ENCODE results near the gene CCT8.

Gene CCT8

GRCh38 chr21:29102791-29103257, 29.4 kb upstream of the CCT8 start:
- H3K4me3 ChIP-seq (ENCODE audit: insufficient read depth, low read length, poor library complexity, severe bottlenecking): no peak overlapping the region
- H3K9ac ChIP-seq (ENCODE audit: low read length): no peak overlapping the region
- no peak overlapping the region for H3K27ac ChIP-seq (ENCODE audit: low read depth, low read length)
- H2AFZ ChIP-seq (ENCODE audit: low read depth, low read length, severe bottlenecking): no peak overlapping the region
- H3K79me2 ChIP-seq (ENCODE audit: insufficient read depth, low read length): no peaks in the 10 kb centered on the region
- no peak overlapping the region for H3K4me2 ChIP-seq (ENCODE audit: low read depth, low read length, poor library complexity, severe bottlenecking)
- no peaks in the 10 kb centered on the region for H3K27me3 ChIP-seq (ENCODE audit: low read length)
- H4K20me1 ChIP-seq (ENCODE audit: low read depth, low read length): no peaks in the 10 kb centered on the region
- no peak for TF ChIP-seq EZH2phosphoT487 (conservative IDR thresholded peaks at IDR 0.05; ENCODE audit: low read length)
- no peak for TF ChIP-seq CTCF (IDR thresholded peaks at IDR 0.05; ENCODE audit: insufficient read depth, low read length, poor library complexity, severe bottlenecking)
- no peaks in the 10 kb centered on the region for H3K9me2 ChIP-seq (replicated peaks; ENCODE audit: insufficient read depth, low read length)
- no peaks in the 10 kb centered on the region for H3F3A ChIP-seq (ENCODE audit: insufficient read depth)
- no peaks in the 10 kb centered on the region for H3K36me3 ChIP-seq (ENCODE audit: low read length)
- no peaks in the 10 kb centered on the region for H3K9me3 ChIP-seq (ENCODE audit: insufficient read depth, low read length)

- H3F3A ChIP-seq (ENCODE audit: insufficient read depth): no peaks in the 10 kb centered on the region
- H3K9me2 ChIP-seq (replicated peaks; ENCODE audit: insufficient read depth, low read length): no peaks in the 10 kb centered on the region
- no peaks in the 10 kb centered on the region for H3K36me3 ChIP-seq (ENCODE audit: low read length)
- H3K79me2 ChIP-seq (ENCODE audit: insufficient read depth, low read length): no peaks in the 10 kb centered on the region
- H3K9ac ChIP-seq (ENCODE audit: low read length): no peak overlapping the region
- H3K27me3 ChIP-seq (ENCODE audit: low read length): no peaks in the 10 kb centered on the region
- H4K20me1 ChIP-seq (ENCODE audit: low read depth, low read length): no peaks in the 10 kb centered on the region
- H2AFZ ChIP-seq (ENCODE audit: low read depth, low read length, severe bottlenecking): no peak overlapping the region
- no peak overlapping the region for H3K27ac ChIP-seq (ENCODE audit: low read depth, low read length)
- H3K4me3 ChIP-seq (ENCODE audit: insufficient read depth, low read length, poor library complexity, severe bottlenecking): no peak overlapping the region
- TF ChIP-seq EZH2phosphoT487 (conservative IDR thresholded peaks at IDR 0.05; ENCODE audit: low read length): no peak
- TF ChIP-seq CTCF (IDR thresholded peaks at IDR 0.05; ENCODE audit: insufficient read depth, low read length, poor library complexity, severe bottlenecking): no peak
- H3K9me3 ChIP-seq (ENCODE audit: insufficient read depth, low read length): no peaks in the 10 kb centered on the region
- H3K4me2 ChIP-seq (ENCODE audit: low read depth, low read length, poor library complexity, severe bottlenecking): no peak overlapping the region
These were observed 24.7 kb upstream of the CCT8 start for GRCh38 chr21:29098156-29098555.

- Histone ChIP-seq H4K20me1 (ENCODE audit: low read depth, low read length) (no peaks in the 10 kb centered on the region), H3F3A (ENCODE audit: insufficient read depth) (no peaks in the 10 kb centered on the region), H2AFZ (ENCODE audit: low read depth, low read length, severe bottlenecking) (no peak overlapping the region), H3K36me3 (ENCODE audit: low read length) (no peaks in the 10 kb centered on the region), H3K9ac (ENCODE audit: low read length) (no peak overlapping the region), H3K4me2 (ENCODE audit: low read depth, low read length, poor library complexity, severe bottlenecking) (no peak overlapping the region), H3K9me3 (ENCODE audit: insufficient read depth, low read length) (no peaks in the 10 kb centered on the region), H3K27me3 (ENCODE audit: low read length) (no peaks in the 10 kb centered on the region), H3K79me2 (ENCODE audit: insufficient read depth, low read length) (no peaks in the 10 kb centered on the region), H3K27ac (ENCODE audit: low read depth, low read length) (no peak overlapping the region), H3K4me3 (ENCODE audit: insufficient read depth, low read length, poor library complexity, severe bottlenecking) (no peak overlapping the region), H3K9me2 (replicated peaks; ENCODE audit: insufficient read depth, low read length) (no peaks in the 10 kb centered on the region)
- TF ChIP-seq CTCF (IDR thresholded peaks at IDR 0.05; ENCODE audit: insufficient read depth, low read length, poor library complexity, severe bottlenecking) (no peak), EZH2phosphoT487 (conservative IDR thresholded peaks at IDR 0.05; ENCODE audit: low read length) (no peak)
These were observed 23.0 kb upstream of the CCT8 start for GRCh38 chr21:29096218-29097015.
